DOHH2 (cell line): ENCODE measurements around the gene HASPIN.

Source experiments
- CTCF ChIP-seq: fragments of 200-600 bp; sonication (generic); IDR thresholded peaks from one replicate; pipeline ENCODE4 v1.5.1; 2014; ENCODE audit warnings: antibody characterized with exemption, mild to moderate bottlenecking, low read depth, low read length; ENCODE audit not compliant: poor library complexity, severe bottlenecking
- EZH2phosphoT487 ChIP-seq: fragments of 200-600 bp; sonication (generic); IDR thresholded peaks from 2 replicates; pipeline ENCODE4 v1.6.1; 2017; ENCODE audit warnings: borderline replicate concordance, mild to moderate bottlenecking, antibody characterized with exemption, low read length, moderate library complexity, mixed read lengths

- no peak for TF ChIP-seq CTCF
- TF ChIP-seq EZH2phosphoT487: no peak
These were observed 49.8 kb downstream of the HASPIN start for GRCh38 chr17:3773511-3773910.
